Right lobe of liver (tissue), 4 donors: Measurements from ENCODE around the gene MINAR1.

Source experiments
- CTCF ChIP-seq, 4 donors: fragments of 200-600 bp in 3 of 4; fragments of 450-650 bp in 1 of 4; IDR thresholded peaks; one replicate each; pipeline versions ENCODE4 v1.5.1 to v1.8.0; 2016 to 2022; ENCODE audit warnings: antibody characterized with exemption in 4 of 4, mild to moderate bottlenecking in 2 of 4
- POLR2A ChIP-seq: fragments of 450-650 bp; IDR thresholded peaks from one replicate; pipeline ENCODE4 v1.6.1; 2017; ENCODE audit warnings: antibody characterized with exemption, mild to moderate bottlenecking
- donor health status: DM: no; HTN: no; CAD: no.
- donor health status: DM: no; HTN: no; CAD: no.
- donor health status: DM: no; HTN: yes; CAD: no.

GRCh38 chr15:79408041-79408440 lies 24.1 kb upstream of the MINAR1 start:
- TF ChIP-seq POLR2A (no peak), CTCF (IDR thresholded peaks at IDR 0.05) (no peak)
